ENCODE data around the gene VGLL4. TPM values are rescaled to one million over a fixed set of nuclear protein-coding genes. Genes with fewer than 3 reads are reported as not detected.

VGLL4 gene
- total RNA-seq, 1 donor from 2014 or later = 111 TPM

- DNase-seq (ENCODE audit: extremely low spot score, unreplicated experiment) = no peak
- peaks cover 76% of the 10 kb centered on the region for H3K4me1 Mint-ChIP-seq (ENCODE audit: unreplicated experiment)
- no peaks in the 10 kb centered on the region for H3K9me3 Mint-ChIP-seq
- H3K27me3 Mint-ChIP-seq = no peaks in the 10 kb centered on the region
- peaks cover 30% of the 10 kb centered on the region for H3K36me3 Mint-ChIP-seq
- peak overlapping the region; percentile 89 for H3K27ac Mint-ChIP-seq
- TF ChIP-seq, protein P1, sequence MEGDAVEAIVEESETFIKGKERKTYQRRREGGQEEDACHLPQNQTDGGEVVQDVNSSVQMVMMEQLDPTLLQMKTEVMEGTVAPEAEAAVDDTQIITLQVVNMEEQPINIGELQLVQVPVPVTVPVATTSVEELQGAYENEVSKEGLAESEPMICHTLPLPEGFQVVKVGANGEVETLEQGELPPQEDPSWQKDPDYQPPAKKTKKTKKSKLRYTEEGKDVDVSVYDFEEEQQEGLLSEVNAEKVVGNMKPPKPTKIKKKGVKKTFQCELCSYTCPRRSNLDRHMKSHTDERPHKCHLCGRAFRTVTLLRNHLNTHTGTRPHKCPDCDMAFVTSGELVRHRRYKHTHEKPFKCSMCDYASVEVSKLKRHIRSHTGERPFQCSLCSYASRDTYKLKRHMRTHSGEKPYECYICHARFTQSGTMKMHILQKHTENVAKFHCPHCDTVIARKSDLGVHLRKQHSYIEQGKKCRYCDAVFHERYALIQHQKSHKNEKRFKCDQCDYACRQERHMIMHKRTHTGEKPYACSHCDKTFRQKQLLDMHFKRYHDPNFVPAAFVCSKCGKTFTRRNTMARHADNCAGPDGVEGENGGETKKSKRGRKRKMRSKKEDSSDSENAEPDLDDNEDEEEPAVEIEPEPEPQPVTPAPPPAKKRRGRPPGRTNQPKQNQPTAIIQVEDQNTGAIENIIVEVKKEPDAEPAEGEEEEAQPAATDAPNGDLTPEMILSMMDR (conservative IDR thresholded peaks at IDR 0.05) = no peak
- peak overlapping the region; percentile 82 for H3K4me3 Mint-ChIP-seq
These were observed 62.2 kb downstream of the VGLL4 start for GRCh38 chr3:11581237-11582190.

DNA sequence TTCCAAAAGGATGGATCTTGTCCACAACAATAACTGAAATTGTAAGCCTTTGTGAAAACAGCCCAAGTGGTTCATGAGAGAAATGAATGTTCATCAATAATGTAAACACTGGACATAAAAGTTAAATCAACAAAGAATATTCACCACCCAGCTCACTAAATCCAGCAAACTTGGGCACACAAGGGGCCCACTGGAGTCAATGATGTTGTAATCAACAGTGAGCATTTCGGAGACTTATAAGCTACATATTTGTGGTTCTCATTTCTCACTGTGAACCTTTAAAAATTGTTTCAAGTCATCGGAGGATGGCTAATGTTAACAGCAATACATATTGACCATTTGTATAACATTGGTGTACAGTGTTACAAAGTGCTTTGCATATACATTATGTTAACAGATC, 63.1 kb downstream of the VGLL4 start:
- Mint-ChIP-seq H3K36me3 (peaks cover 24% of the 10 kb centered on the region), H3K4me1 (ENCODE audit: unreplicated experiment) (peaks cover 76% of the 10 kb centered on the region), H3K4me3 (no peak overlapping the region), H3K27ac (peak overlapping the region; percentile 15), H3K27me3 (no peaks in the 10 kb centered on the region), H3K9me3 (no peaks in the 10 kb centered on the region)
- TF ChIP-seq, protein P1 (conservative IDR thresholded peaks at IDR 0.05) = no peak
- DNase-seq (ENCODE audit: extremely low spot score, unreplicated experiment) = no peak

DNA sequence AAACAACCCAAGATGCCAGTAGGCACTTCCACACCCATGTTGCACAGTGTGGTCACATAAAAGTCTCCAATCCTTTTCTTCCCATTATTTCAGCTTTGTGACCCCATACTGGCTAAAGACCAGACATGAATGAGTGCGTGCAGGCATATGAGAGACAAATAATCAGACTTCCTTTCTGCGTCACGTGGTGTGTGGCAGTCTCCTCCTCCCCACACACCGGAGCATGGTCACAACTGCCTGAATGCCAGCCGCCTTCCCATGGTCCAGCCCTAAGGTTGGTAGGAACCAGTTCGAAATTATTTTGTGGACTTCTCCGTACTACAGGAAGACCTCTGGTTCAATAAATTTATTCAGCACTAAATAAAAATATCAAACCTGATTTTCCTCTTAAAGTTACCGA, 65.5 kb downstream of the VGLL4 start:
- Mint-ChIP-seq H3K9me3 (no peaks in the 10 kb centered on the region), H3K4me1 (ENCODE audit: unreplicated experiment) (peaks cover 58% of the 10 kb centered on the region), H3K36me3 (peaks cover 24% of the 10 kb centered on the region), H3K4me3 (no peak overlapping the region), H3K27ac (no peak overlapping the region), H3K27me3 (no peaks in the 10 kb centered on the region)
- no peak for DNase-seq (ENCODE audit: extremely low spot score, unreplicated experiment)
- TF ChIP-seq, protein P1 (conservative IDR thresholded peaks at IDR 0.05) = no peak

GRCh38 chr3:11576453-11576852, 67.3 kb downstream of the VGLL4 start:
- Mint-ChIP-seq H3K9me3 (no peaks in the 10 kb centered on the region), H3K36me3 (peaks cover 31% of the 10 kb centered on the region)

DNA sequence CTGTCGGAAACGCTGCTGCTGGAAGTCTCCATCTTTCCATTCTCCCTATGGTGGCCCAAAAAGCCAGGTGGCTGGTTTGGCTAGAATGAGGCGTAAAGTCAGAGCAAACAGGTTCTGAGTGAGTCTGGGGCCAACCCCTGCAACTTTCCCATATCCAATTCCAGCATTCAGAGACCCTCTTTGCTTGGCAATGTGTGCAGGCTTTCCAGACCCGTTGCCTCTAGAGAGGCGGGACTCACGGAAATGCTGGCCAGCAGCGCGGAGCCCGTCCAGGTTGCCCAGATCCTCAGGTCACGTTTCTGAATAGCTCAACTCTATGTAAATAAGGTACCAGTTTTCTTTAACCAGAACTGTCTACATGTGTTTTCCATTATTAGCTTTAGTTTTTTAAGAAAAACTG, 68.0 kb downstream of the VGLL4 start:
- Mint-ChIP-seq H3K27me3 (no peaks in the 10 kb centered on the region), H3K9me3 (no peaks in the 10 kb centered on the region), H3K36me3 (peaks cover 31% of the 10 kb centered on the region), H3K27ac (peak overlapping the region; percentile 26), H3K4me3 (no peak overlapping the region), H3K4me1 (ENCODE audit: unreplicated experiment) (peaks cover 39% of the 10 kb centered on the region)
- DNase-seq (ENCODE audit: extremely low spot score, unreplicated experiment) = no peak
- TF ChIP-seq, protein P1 (conservative IDR thresholded peaks at IDR 0.05) = no peak

More at GRCh38 chr3:11576453-11576852, 67.3 kb downstream of the VGLL4 start:
- no peak overlapping the region for H3K27ac Mint-ChIP-seq
- H3K27me3 Mint-ChIP-seq = no peaks in the 10 kb centered on the region
- H3K4me1 Mint-ChIP-seq (ENCODE audit: unreplicated experiment) = peaks cover 41% of the 10 kb centered on the region
- TF ChIP-seq, protein P1 (conservative IDR thresholded peaks at IDR 0.05) = no peak
- no peak for DNase-seq (ENCODE audit: extremely low spot score, unreplicated experiment)
- peak overlapping the region; percentile 25 for H3K4me3 Mint-ChIP-seq
